ENCODE data around the gene HEATR5A. TPM values are rescaled to one million over a fixed set of nuclear protein-coding genes. Genes with fewer than 3 reads are reported as not detected.

HEATR5A gene
- total and polyA plus RNA-seq, 9 of the 15 experiments (the other 6 are each of a cell fraction or from before 2014, with no cell fraction given): 8.0 to 50.9 (median 23.0) TPM

- TF ChIP-seq CHD7 (IDR thresholded peaks at IDR 0.05; ENCODE audit: low read depth, low read length): no peak
- TF ChIP-seq, protein P1, sequence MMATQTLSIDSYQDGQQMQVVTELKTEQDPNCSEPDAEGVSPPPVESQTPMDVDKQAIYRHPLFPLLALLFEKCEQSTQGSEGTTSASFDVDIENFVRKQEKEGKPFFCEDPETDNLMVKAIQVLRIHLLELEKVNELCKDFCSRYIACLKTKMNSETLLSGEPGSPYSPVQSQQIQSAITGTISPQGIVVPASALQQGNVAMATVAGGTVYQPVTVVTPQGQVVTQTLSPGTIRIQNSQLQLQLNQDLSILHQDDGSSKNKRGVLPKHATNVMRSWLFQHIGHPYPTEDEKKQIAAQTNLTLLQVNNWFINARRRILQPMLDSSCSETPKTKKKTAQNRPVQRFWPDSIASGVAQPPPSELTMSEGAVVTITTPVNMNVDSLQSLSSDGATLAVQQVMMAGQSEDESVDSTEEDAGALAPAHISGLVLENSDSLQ (IDR thresholded peaks at IDR 0.05): no peak
- TF ChIP-seq PHF8 (IDR thresholded peaks at IDR 0.05; ENCODE audit: borderline replicate concordance, low read length): peak; percentile 92
- TF ChIP-seq BACH1 (tag; IDR thresholded peaks at IDR 0.05): no peak
- no peak; a peak in 1 of 3 replicates for TF ChIP-seq CBX3 (IDR thresholded peaks at IDR 0.05; ENCODE audit: borderline replicate concordance in 1 of 2, low read length in 2 of 2)
- no peak for TF ChIP-seq ZNF347 (CRISPR knock-in tag; IDR thresholded peaks at IDR 0.05; ENCODE audit: low read depth)
- TF ChIP-seq ZNF780A (CRISPR knock-in tag; IDR thresholded peaks at IDR 0.05): no peak
- no peak for TF ChIP-seq ZNF134 (CRISPR knock-in tag; conservative IDR thresholded peaks at IDR 0.05)
- peak in 1 of 2 experiments; percentile 67; a peak in 3 of 4 replicates for TF ChIP-seq SIN3A (IDR thresholded peaks at IDR 0.05; ENCODE audit: borderline replicate concordance in 2 of 2, control insufficient read depth in 1 of 2, low read depth in 2 of 2, low read length in 2 of 2)
- TF ChIP-seq JUNB (CRISPR knock-in tag; conservative IDR thresholded peaks at IDR 0.05): no peak
- no peak; the same call in none of the 2 replicates for TF ChIP-seq ETS1 (conservative IDR thresholded peaks at IDR 0.05; ENCODE audit: control insufficient read depth, low read depth, low read length)
- no peak for TF ChIP-seq CHCHD3 (CRISPR knock-in tag; IDR thresholded peaks at IDR 0.05)
Measured at GRCh38 chr14:31420319-31421111, at the start of gene HEATR5A (continued).
